ENCODE measurements around the gene GREB1L.

- no peak for TF ChIP-seq CTCF (IDR thresholded peaks at IDR 0.05; ENCODE audit: low read length)
- TF ChIP-seq EZH2 (IDR thresholded peaks at IDR 0.05; ENCODE audit: borderline replicate concordance, low read length) = no peak
Measured at GRCh38 chr18:21230436-21230835, 11.6 kb upstream of the GREB1L start.
